Tibial nerve (tissue), 4 donors: ENCODE results near the gene MS4A18.

Source experiments
- EP300 ChIP-seq, 2 donors: sonication (generic); formaldehyde crosslinking; IDR thresholded peaks; one replicate each; pipeline ENCODE4 v1.6.1; 2017; ENCODE audit warnings: antibody characterized with exemption in 2 of 2, mild to moderate bottlenecking in 1 of 2
- POLR2A ChIP-seq, 2 donors: fragments of 450-650 bp; IDR thresholded peaks; one replicate each; pipeline ENCODE4 v1.6.1; 2017; ENCODE audit warnings: antibody characterized with exemption in 2 of 2, mild to moderate bottlenecking in 2 of 2, moderate library complexity in 2 of 2
- TF ChIP-seq, protein P1 (sequence below), 5 experiments: fragments of 200-600 bp in 3 of 5; fragments of 450-650 bp in 2 of 5; sonication (generic) in 3 of 5; IDR thresholded peaks; one replicate each; pipeline ENCODE4 v1.5.1; 2016 to 2019; ENCODE audit warnings: antibody characterized with exemption in 5 of 5, mild to moderate bottlenecking in 3 of 5, moderate library complexity in 2 of 5

DNA sequence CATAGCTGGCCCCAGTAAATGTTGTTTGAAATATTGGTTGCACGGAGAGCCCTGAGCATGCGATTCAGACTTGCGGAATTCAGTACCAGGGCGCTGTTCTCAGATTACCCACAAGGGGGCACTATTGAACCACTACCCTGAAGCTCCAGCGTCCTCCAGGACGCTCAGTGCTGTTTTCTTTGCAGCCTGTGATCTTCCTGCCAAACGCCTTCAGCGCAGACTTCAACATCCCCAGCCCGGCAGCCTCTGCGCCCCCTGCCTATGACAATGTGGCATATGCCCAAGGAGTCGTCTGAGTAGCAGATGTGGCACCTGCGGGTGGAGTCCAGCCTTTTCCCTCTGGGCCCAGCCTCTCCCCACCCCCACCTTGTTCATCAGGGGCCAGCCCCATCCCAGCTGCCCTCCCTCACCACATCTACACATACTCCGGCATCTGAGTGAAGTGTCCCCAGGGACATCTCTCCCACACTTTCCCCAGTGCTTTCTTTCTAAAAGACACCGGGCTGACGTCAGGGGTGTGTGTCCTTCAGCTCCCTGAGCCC lies 51.0 kb downstream of the MS4A18 start:
- TF ChIP-seq, protein P1, sequence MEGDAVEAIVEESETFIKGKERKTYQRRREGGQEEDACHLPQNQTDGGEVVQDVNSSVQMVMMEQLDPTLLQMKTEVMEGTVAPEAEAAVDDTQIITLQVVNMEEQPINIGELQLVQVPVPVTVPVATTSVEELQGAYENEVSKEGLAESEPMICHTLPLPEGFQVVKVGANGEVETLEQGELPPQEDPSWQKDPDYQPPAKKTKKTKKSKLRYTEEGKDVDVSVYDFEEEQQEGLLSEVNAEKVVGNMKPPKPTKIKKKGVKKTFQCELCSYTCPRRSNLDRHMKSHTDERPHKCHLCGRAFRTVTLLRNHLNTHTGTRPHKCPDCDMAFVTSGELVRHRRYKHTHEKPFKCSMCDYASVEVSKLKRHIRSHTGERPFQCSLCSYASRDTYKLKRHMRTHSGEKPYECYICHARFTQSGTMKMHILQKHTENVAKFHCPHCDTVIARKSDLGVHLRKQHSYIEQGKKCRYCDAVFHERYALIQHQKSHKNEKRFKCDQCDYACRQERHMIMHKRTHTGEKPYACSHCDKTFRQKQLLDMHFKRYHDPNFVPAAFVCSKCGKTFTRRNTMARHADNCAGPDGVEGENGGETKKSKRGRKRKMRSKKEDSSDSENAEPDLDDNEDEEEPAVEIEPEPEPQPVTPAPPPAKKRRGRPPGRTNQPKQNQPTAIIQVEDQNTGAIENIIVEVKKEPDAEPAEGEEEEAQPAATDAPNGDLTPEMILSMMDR (IDR thresholded peaks at IDR 0.05) = peak; percentile 80 to 87 (median 85)
- TF ChIP-seq POLR2A (IDR thresholded peaks at IDR 0.05) (no peak), EP300 (IDR thresholded peaks at IDR 0.05) (peak in 1 of 2 donors; percentile 27)
